CD14-positive monocyte (primary cell): Measurements from ENCODE around the gene VMP1. TPM values are rescaled to one million over a fixed set of nuclear protein-coding genes. Genes with fewer than 3 reads are reported as not detected.
A peak's percentile ranks its signal among the peaks of the same experiment; 100 is the strongest.

Experiments
- DNase-seq, 3 donors: peaks; one replicate each; pipeline ENCODE4 v3.0.0-alpha.2; 2011 to 2022
- H2AFZ ChIP-seq: 2 replicates; pipeline ENCODE4 v1.6.0; 2012; ENCODE audit warnings: mild to moderate bottlenecking, low read depth, low read length, inconsistent platforms; ENCODE audit not compliant: insufficient read depth, poor library complexity, severe bottlenecking
- H3K27ac ChIP-seq, 2 donors: 1 replicate in 1 of 2; 2 replicates in 1 of 2; pipeline ENCODE4 v1.5.1; 2012 to 2013; ENCODE audit warnings: low read length in 2 of 2, control low read depth in 1 of 2, inconsistent platforms in 1 of 2, low read depth in 1 of 2, mild to moderate bottlenecking in 1 of 2
- H3K27me3 ChIP-seq, 2 donors: one replicate each; pipeline versions ENCODE4 v1.6.0 to v1.6.1; 2011 to 2013; ENCODE audit warnings: low read length in 2 of 2; ENCODE audit not compliant: control insufficient read depth in 2 of 2, insufficient read depth in 2 of 2
- H3K36me3 ChIP-seq, 2 donors: replicated peaks in 1 of 2; 1 replicate in 1 of 2; 2 replicates in 1 of 2; pipeline versions ENCODE4 v1.5.1 to v1.6.1; 2012 to 2013; ENCODE audit warnings: low read length in 2 of 2, control low read depth in 1 of 2, inconsistent platforms in 1 of 2, mild to moderate bottlenecking in 1 of 2; ENCODE audit not compliant: insufficient read depth in 2 of 2, control insufficient read depth in 1 of 2
- H3K4me1 ChIP-seq, 2 donors: 1 replicate in 1 of 2; 2 replicates in 1 of 2; pipeline versions ENCODE4 v1.5.1 to v1.6.1; 2012 to 2013; ENCODE audit warnings: low read length in 2 of 2, control low read depth in 1 of 2, inconsistent platforms in 1 of 2, mild to moderate bottlenecking in 1 of 2, moderate library complexity in 1 of 2; ENCODE audit not compliant: insufficient read depth in 2 of 2, control insufficient read depth in 1 of 2
- H3K4me2 ChIP-seq: replicated peaks from 2 replicates; pipeline ENCODE3; 2012; ENCODE audit warnings: low read length, moderate library complexity, mild to moderate bottlenecking; ENCODE audit not compliant: poor library complexity, severe bottlenecking; ENCODE audit errors: extremely low read depth
- H3K4me3 ChIP-seq, 3 experiments: fragments of 200-600 bp in 1 of 3; sonication (generic) in 1 of 3; replicated peaks in 1 of 3; 1 replicate in 2 of 3; 2 replicates in 1 of 3; pipeline ENCODE4 v1.5.1; 2011 to 2013; ENCODE audit warnings: low read length in 3 of 3, mild to moderate bottlenecking in 3 of 3, control low read depth in 2 of 3, low read depth in 2 of 3, inconsistent platforms in 1 of 3, moderate library complexity in 1 of 3
- H3K79me2 ChIP-seq: 2 replicates; pipeline ENCODE4 v1.6.0; 2012; ENCODE audit warnings: mild to moderate bottlenecking, control low read depth, inconsistent platforms, low read length, moderate library complexity; ENCODE audit not compliant: insufficient read depth
- H3K9ac ChIP-seq: 2 replicates; pipeline ENCODE4 v1.6.0; 2017; ENCODE audit warnings: low read length, mild to moderate bottlenecking; ENCODE audit not compliant: insufficient read depth, poor library complexity, severe bottlenecking
- H3K9me3 ChIP-seq, 2 donors: replicated peaks in 1 of 2; 1 replicate in 1 of 2; 2 replicates in 1 of 2; pipeline versions ENCODE4 v1.5.1 to v1.6.1; 2012 to 2013; ENCODE audit warnings: low read length in 2 of 2, control low read depth in 1 of 2; ENCODE audit not compliant: control insufficient read depth in 1 of 2, insufficient read depth in 1 of 2
- H4K20me1 ChIP-seq: 2 replicates; pipeline ENCODE4 v1.6.0; 2012; ENCODE audit warnings: mild to moderate bottlenecking, low read length, control low read depth, moderate library complexity; ENCODE audit not compliant: insufficient read depth
- H3K27ac Mint-ChIP-seq, 7 donors: one replicate each; pipeline ENCODE4 v1.8.0; 2020; ENCODE audit warnings: mild to moderate bottlenecking in 7 of 7, mixed read lengths in 7 of 7, moderate library complexity in 6 of 7, inconsistent platforms in 2 of 7
- H3K27me3 Mint-ChIP-seq, 3 donors: one replicate each; pipeline ENCODE4 v1.8.0; 2021 to 2022; ENCODE audit warnings: low read depth in 3 of 3, mild to moderate bottlenecking in 3 of 3, mixed read lengths in 3 of 3, moderate library complexity in 3 of 3, inconsistent platforms in 1 of 3
- H3K36me3 Mint-ChIP-seq, 2 donors: one replicate each; pipeline ENCODE4 v1.8.0; 2020; ENCODE audit warnings: mixed read lengths in 2 of 2, inconsistent platforms in 1 of 2, mild to moderate bottlenecking in 1 of 2
- H3K4me1 Mint-ChIP-seq: one replicate; pipeline ENCODE4 v1.8.0; 2020; ENCODE audit warnings: mild to moderate bottlenecking, mixed read lengths
- H3K4me3 Mint-ChIP-seq, 2 donors: one replicate each; pipeline ENCODE4 v1.8.0; 2020; ENCODE audit warnings: mild to moderate bottlenecking in 2 of 2, mixed read lengths in 2 of 2, moderate library complexity in 1 of 2
- H3K9me3 Mint-ChIP-seq, 7 donors: one replicate each; pipeline ENCODE4 v1.8.0; 2020 to 2022; ENCODE audit warnings: mixed read lengths in 7 of 7, mild to moderate bottlenecking in 6 of 7, moderate library complexity in 6 of 7, inconsistent platforms in 2 of 7
- WGBS: methylation state at CpG from one replicate; pipeline ENCODE4 v1.1.5; 2013; ENCODE audit warnings: missing lambda C conversion rate; ENCODE audit not compliant: insufficient coverage; 5-methylcytosine and 5-hydroxymethylcytosine counted together
- intact Hi-C, 2 donors: fragments of 100-400 bp; cut with micrococcal nuclease; formaldehyde crosslinking; loops; one replicate each; pipeline versions ENCODE4 v1.15.0 to v1.15.1; 2023
- polyA plus RNA-seq, 3 donors: library from polyadenylated mRNA; depleted of rRNA in 1 of 3; unstranded in 2 of 3; stranded (reverse) in 1 of 3; fragments of 300-500 nt in 2 of 3; fragments of >200 nt in 1 of 3; fragmentation: Illumina TruSeq in 2 of 3; gene quantifications; 1 replicate in 2 of 3; 2 replicates in 1 of 3; pipeline ENCODE4 v1.2.3, GENCODE V29; 2012 to 2021
- TF ChIP-seq, protein P1 (sequence below): fragments of 200-600 bp; IDR thresholded peaks from one replicate; pipeline ENCODE4 v1.8.0; 2022; ENCODE audit warnings: antibody characterized with exemption, mild to moderate bottlenecking

The VMP1 gene
- polyA plus RNA-seq, 3 donors: 246 to 511 (median 386) TPM

DNA sequence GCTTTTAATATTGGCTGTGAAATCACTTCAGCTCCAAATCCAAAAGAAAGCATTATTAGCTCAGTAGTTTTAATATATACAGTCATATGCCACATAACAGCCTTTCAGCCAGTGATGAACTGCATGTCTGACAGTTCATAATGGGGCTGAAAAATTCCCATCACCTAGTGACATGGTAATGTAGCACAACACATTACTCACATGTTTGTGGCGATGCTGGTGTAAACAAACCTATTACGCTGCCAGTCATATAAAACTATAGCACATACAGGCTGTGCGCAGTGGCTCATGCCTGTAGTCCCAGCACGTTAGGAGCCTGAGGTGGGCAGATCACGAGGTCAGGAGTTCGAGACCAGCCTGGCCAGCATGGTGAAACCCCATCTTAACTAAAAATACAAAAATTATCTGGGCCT, 93.1 kb downstream of the VMP1 start:
- Histone ChIP-seq H2AFZ (no peak overlapping the region), H3K27me3 (no peaks in the 10 kb centered on the region), H3K79me2 (peaks cover 63% of the 10 kb centered on the region), H3K4me1 (peaks cover 24 to 85% of the 10 kb centered on the region in 2 donors), H3K9ac (no peak overlapping the region), H3K9me3 (no peaks in the 10 kb centered on the region), H4K20me1 (no peaks in the 10 kb centered on the region), H3K36me3 (peaks cover 10 to 12% of the 10 kb centered on the region in 2 donors), H3K4me2 (no peak overlapping the region), H3K27ac (peak overlapping the region in 1 of 2 donors; percentile 37), H3K4me3 (no peak overlapping the region)
- H3K36me3 Mint-ChIP-seq: peaks cover 16 to 40% of the 10 kb centered on the region in 2 donors
- intact Hi-C loops: loop anchor here in 1 of 2 donors (5.0 kb wide), 1 partner anchor 37 kb away; no protein-coding TSS in a partner anchor
- no peak overlapping the region for H3K4me3 Mint-ChIP-seq
- TF ChIP-seq, protein P1, sequence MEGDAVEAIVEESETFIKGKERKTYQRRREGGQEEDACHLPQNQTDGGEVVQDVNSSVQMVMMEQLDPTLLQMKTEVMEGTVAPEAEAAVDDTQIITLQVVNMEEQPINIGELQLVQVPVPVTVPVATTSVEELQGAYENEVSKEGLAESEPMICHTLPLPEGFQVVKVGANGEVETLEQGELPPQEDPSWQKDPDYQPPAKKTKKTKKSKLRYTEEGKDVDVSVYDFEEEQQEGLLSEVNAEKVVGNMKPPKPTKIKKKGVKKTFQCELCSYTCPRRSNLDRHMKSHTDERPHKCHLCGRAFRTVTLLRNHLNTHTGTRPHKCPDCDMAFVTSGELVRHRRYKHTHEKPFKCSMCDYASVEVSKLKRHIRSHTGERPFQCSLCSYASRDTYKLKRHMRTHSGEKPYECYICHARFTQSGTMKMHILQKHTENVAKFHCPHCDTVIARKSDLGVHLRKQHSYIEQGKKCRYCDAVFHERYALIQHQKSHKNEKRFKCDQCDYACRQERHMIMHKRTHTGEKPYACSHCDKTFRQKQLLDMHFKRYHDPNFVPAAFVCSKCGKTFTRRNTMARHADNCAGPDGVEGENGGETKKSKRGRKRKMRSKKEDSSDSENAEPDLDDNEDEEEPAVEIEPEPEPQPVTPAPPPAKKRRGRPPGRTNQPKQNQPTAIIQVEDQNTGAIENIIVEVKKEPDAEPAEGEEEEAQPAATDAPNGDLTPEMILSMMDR: no peak
- no peaks in the 10 kb centered on the region for H3K9me3 Mint-ChIP-seq
- H3K4me1 Mint-ChIP-seq: peaks cover 46% of the 10 kb centered on the region
- H3K27me3 Mint-ChIP-seq: no peaks in the 10 kb centered on the region
- peak overlapping the region in 6 of 7 donors; percentile 8 to 69 (median 34) for H3K27ac Mint-ChIP-seq
- 100% methylated on average over 4 of the region's 6 CpGs for WGBS
- peak in 1 of 3 donors; percentile 63 for DNase-seq

DNA sequence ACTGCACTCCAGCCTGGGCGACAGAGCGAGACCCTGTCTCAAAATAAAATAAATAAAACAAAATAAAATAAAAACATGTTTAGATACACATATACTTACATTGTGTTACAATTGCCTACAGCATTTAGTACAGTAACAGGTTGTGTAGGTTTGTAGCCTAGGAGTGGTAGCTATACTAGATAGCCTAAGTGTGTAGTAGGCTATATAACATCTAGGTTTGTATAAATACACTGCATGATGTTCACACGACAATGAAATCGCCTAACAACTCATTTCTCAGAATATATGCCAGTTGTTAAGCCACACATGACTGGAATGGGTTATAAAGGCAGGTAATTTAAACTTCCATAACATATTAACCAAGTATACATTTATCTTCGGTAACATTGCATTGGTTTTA, 94.7 kb downstream of the VMP1 start:
- no peaks in the 10 kb centered on the region for H3K9me3 ChIP-seq
- H3K4me2 ChIP-seq: no peak overlapping the region
- Mint-ChIP-seq H3K9me3 (no peaks in the 10 kb centered on the region), H3K36me3 (peaks cover 8 to 30% of the 10 kb centered on the region in 2 donors), H3K4me1 (peaks cover 43% of the 10 kb centered on the region), H3K4me3 (no peak overlapping the region), H3K27ac (peak overlapping the region in 2 of 7 donors; percentile 91 to 92), H3K27me3 (no peaks in the 10 kb centered on the region)
- H3K79me2 ChIP-seq: peaks cover 58% of the 10 kb centered on the region
- H2AFZ ChIP-seq: no peak overlapping the region
- H3K4me3 ChIP-seq: no peak overlapping the region
- peaks cover 29 to 85% of the 10 kb centered on the region in 2 donors for H3K4me1 ChIP-seq
- TF ChIP-seq, protein P1: no peak
- no peaks in the 10 kb centered on the region for H3K27me3 ChIP-seq
- no CpG with 5 or more reads among the region's 5 CpGs for WGBS
- H4K20me1 ChIP-seq: no peaks in the 10 kb centered on the region
- H3K36me3 ChIP-seq: peaks cover 0 to 5% of the 10 kb centered on the region in 2 donors
- H3K9ac ChIP-seq: no peak overlapping the region
- H3K27ac ChIP-seq: peak overlapping the region in 1 of 2 donors; percentile 95
- no peak for DNase-seq
- intact Hi-C loops: loop anchor here in 1 of 2 donors (5.0 kb wide), 1 partner anchor 35 kb away; no protein-coding TSS in a partner anchor
